HuH-7.5 (cell line): ENCODE data around the gene OR4D9.
"Not testable (repeated sequence)": the region's sequence is repeated elsewhere in the genome, so short reads cannot be mapped to it uniquely, and the experiment has no call there.

Source experiments
- DNase-seq: peaks from one replicate; pipeline ENCODE4 v3.0.0; 2011; ENCODE audit warnings: low spot score

The OR4D9 gene

DNA sequence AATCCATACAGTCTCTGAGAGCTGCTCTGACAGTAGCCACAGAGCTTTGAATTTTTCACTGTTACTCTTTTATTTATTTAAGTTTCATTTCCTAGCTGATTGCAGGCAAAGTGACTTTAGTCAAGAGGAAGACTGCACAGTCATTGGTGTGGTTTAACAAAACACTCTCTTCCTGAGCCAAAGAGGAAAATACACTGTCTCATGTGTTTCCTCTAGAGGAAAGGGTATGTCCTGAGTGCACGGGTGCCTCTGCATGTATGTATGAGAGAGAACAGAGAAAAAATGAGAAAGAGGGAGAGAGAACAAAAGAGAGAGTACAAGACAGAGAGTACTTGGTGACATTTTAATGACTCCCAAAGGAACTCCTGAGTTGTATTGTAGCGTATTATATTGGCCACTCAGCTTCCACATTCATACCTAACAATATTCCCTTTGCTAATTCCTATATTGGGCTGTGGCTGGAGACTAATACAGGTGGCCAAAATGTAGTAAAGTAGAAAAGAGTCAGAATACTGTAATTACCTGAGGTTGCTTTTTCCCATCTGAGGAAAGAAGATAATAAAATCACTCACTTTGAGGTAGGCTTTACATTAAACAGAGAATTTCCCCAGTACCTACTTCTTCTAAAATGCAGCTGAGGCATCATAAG lies at the start of gene OR4D9:
OR4D9 (plus strand) TSS at position 599 of the 649 bp plus-strand sequence. CDS start 3,374 bp downstream, outside the sequence.
- DNase-seq = no peak

DNA sequence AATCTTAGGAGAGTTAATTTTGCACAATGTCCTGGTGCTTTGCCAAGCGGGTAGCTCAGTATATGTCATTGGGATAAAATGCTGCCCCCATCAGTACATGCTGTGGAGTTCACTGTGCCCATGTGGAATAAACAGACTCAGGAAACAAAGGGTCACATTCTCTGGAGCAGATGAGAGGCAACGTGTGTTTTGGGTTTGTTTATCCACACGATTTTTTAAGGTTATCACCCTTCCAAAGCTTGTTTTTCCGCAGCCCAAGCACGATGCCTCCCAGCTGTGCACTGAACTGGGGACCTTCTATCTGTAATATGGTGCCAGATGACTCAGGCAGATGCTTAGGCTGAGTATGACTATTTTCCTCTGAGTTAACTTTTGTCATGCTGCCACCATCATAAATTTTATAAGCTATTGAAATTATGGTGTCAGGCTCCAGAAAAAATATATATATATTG lies 48.1 kb upstream of the OR4D9 start:
- no peak for DNase-seq

DNA sequence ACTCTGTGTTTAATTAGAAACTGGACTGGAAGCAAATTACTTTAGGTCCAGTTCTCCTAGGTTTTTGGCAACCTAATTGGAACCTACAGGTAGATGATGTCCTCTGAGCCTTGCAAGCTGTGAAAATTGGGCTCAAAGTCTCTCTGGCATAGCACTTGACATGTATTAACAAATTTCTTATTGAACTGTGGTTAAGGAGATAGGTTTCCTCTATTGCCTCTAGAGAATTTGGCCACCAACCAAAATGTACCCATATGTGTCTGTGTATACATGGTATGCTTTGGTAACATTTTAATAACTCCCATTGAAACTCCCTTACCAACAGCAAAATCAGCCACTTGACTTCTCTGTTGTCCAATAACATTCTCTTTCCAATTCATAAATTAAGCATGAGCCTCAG lies 38.3 kb upstream of the OR4D9 start, which contains the start of gene OR4D10:
OR4D10 (plus strand) TSS at position 301 of the 400 bp plus-strand sequence. CDS start 4,115 bp downstream, outside the sequence.
- DNase-seq = no peak

DNA sequence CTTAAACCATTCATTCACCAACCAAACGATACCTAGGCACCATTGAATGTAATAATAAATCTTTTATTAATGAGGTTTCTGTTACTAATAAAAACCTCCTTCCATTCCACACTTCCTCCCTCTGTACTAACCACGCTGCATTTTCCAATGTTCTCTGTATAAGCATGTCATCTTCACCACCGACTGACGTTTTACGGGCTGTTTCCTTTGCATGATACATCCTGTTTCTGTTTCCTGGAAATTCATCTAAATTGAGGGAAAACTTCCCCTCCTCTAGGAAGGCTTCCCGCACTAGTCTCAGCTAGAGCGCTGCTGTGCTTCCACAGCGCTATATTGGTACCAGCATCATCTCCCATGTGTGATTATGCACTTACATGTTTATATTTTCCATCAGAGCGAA lies 36.2 kb upstream of the OR4D9 start:
- DNase-seq = no peak

DNA sequence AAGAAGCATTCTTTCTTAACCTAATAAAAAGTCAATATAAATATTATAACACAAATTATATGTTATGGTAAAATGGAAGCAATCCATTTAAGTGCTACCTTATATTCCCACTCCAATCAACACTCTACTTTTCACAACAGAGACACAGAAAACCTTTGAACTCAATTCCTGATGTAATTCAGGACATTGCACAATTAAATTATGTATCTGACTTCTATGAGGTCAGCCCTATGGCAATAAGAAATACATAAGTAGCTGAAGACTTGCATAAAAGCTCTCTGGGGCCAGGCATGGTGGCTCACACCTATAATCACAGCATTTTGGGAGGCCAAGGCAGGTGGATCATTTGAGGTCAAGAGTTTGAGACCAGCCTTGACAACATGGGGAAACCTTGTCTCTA lies 31.4 kb upstream of the OR4D9 start:
- DNase-seq = no peak

DNA sequence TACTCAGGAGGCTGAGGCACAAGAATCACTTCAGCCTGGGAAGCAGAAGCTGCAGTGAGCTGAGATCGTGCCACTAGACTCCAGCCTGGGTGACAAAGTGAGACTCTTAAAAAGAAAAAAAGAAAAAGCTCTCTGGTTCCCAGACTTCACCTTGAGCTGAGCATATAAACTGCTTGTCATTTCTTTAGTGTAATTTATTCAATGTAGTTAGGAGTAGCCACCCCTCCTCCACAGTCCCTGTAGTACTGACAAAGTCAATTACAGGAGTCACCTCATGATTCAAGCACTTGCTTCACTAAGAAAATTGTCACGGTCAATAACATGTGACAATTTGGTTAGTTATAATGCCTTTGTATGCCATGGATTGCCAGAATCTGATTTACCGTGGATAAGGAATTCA lies 31.0 kb upstream of the OR4D9 start:
- DNase-seq = no peak

DNA sequence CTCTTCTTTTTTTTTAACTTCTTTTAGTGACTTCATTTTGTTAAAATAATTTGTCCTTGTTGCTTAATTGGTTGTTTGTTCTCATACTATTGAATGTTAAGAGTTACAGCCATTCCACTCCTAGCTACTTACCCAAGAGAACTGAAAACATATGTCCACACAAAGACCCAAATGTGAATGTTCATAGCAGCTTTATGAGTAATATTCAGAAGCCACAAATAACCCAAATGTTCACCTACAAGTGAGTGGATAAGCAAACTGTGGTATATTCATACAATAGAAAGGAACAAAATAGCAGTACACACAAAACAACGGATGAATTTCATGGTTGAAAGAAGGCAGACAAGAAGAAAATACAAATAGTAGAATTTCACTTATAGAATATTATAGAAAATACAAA lies 9.4 kb upstream of the OR4D9 start:
- no peak for DNase-seq

DNA sequence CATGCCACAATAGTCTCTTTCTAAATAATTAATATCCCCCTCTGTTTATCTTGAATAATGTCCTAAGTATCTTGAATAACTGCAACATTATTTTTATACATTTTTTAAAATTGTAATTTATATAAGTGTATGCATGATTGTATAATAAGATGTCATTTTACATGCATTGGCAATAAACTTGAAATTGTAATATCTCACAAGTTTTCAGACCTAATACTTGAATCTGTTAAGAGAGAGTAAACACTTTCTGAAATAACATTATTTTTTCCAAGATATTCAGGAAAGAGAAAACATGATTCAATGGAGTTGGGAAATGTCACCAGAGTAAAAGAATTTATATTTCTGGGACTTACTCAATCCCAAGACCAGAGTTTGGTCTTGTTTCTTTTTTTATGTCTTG lies 8.1 kb upstream of the OR4D9 start, which contains the start of gene OR4D11:
OR4D11 (plus strand) TSS at position 301 of the 400 bp plus-strand sequence; CDS start at position 301, 0 bp downstream.
- no peak for DNase-seq

DNA sequence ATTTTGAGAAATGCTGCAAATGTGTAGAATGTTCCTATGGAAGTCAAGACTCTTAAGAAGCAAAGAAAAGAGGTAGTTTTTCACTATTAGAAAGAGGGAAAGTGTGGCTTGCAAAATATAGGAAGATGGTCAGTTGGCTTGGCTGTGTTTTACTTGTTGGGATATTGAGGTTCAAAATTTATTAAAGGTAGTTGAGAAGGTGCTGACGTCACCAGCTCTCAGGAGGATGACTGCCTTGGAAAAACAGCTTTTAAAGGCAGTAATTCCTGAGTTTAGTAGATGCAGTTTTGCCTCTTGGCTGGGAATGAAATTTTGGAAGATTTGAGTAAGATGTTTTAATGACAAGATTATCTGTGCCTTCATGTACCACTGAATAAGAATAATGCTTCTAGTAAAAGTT lies 336 bp downstream of the OR4D9 start:
- no peak for DNase-seq

DNA sequence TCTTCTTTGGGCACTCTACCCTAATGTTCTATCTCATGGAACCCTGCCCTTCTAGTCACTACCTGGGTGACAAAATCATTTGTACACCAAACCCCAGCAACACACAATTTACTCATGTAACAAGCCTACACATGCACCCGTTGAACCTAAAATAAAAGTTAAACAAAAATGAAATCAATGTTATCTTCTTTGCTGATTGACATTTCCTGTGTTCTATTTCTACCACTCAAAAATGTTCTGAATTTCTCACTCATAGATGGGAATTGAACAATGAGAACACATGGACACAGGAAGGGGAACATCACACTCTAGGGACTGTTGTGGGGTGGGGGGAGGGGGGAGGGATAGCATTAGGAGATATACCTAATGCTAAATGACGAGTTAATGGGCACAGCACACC lies 8.8 kb downstream of the OR4D9 start:
- DNase-seq = not testable (repeated sequence)

DNA sequence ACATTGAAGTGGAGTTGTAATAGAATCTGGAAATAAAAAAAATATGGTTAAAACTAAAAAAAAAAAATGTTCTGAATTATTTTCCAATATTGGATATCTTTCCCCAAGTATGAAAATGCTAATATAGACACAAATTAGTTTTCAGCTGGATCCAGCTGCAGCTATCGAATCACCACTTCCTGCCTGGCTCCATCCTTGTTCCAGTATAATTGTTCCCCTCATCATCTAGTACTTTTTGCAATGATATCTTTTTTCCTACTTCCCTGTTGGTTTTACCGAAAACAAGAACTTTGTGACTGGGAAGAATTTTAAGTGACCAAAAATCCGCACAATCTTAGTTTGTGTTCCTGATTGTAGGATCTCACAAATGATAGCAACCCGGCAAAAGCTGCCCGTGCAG lies 9.4 kb downstream of the OR4D9 start:
- DNase-seq = no peak

DNA sequence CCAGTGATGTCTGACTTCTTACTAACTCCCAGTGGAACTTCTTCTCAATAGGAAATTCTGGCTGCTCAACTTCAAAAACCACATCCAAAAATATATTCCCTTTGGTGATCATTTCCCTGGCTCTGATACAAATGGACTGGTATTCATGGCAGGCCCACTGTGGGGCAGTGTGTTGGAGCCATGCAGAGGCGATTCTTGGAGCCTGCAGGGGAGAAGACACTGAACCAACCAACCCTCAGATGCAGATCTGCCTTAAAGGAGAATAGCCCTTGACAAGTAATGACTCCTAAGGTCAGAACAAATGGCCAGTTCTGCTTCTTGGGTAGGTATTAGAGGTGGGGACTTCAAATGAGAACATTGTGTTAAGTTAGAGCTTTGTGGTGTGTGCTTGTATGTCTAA lies 12.2 kb downstream of the OR4D9 start:
- DNase-seq = no peak

DNA sequence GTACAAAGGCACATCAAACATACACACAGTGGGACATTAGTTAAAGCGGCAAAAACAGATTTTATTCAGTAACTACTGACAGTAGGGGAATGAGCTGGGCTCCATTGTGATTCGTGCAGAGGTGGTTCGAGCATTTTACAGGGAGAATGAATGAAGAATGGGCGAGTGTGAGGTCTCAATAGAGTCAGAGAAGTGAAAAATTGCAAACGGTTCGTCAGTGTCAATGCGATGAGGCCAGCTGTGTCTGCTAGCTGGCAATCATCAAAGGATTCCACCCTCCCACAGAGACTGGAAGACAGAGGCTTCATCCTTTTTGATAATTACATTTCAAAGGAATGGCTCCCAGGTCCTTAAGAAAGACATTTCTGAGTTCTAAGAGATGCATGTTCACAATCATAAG lies 17.4 kb downstream of the OR4D9 start:
- DNase-seq = no peak

DNA sequence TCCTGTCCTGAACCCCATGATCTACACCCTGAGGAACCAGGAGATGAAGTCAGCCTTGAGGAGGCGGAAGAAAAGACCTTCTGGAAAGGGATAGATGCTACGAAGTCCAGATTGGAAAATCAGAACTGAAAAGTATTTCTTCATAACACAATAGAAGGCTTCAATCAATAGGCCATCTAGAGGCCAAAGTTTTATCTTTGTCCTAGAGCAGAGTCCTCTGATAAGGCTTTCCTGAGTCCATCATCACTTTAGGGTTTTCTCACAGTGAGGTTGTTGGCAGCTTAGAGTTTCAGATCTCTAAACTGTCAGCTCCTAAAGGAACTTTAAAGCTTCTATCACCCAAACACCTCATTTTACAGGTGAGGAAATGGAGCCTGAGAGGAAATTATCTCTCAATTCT lies 21.3 kb downstream of the OR4D9 start:
- no peak for DNase-seq

DNA sequence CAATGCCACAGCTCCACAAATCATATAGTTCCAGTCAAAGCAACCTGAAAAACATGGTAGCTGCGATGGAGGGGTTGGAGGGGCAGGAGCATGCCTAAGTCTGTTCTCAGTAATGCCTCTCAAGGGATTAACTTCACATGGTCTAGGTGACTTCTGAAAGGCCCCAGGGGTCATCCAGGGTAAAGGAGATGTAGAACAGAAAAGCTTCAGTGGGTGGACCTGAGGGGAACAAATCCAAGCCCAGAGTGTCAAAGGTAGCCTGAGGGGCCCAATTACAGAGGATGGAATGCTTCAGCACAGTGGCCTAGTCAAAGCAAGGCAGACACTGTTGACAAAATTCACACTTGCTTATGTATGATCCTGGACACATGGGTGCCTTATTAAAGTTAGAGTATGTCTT lies 23.3 kb downstream of the OR4D9 start:
- no peak for DNase-seq

DNA sequence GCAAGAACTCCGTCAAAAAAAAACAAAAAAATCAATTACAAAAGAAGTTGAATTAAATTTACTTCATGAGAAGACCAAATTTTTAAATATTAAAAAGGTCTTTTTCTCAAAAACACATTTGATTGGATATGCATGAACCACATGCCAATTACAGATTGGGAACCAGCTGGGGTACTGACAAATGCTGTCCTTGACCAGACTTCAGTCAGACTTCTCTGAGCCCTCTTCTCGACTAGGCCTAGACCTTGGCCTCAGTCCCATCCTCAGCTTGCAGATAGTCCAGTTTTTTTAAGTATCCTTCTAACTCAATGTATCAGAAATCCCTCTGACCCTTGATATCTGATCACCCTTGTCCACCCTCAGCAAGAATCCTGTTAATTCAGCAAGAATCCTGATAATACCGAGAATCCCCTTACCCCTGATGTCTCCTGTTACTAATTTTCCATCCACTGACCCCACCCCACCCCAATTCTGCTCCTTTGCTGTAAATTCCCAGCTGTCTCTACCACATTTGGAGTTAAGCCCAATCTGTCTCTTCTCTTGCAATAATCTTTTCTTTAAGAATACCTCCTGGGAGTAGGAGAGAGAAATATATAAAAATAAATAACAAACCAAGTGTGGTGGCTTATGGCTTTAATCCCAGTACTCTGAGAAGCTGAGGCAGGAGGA lies 30.9 kb downstream of the OR4D9 start:
- no peak for DNase-seq

DNA sequence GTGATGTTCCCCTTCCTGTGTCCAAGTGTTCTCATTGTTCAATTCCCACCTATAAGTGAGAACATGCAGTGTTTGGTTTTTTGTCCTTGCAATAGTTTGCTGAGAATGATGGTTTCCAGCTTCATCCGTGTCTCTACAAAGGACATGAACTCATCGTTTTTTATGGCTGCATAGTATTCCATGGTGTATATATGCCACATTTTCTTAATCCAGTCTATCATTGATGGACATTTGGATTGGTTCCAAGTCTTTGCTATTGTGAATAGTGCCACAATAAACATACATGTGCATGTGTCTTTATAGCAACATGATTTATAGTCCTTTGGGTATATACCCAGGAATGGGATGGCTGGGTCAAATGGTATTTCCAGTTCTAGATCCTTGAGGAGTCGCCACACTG lies 32.4 kb downstream of the OR4D9 start:
- not testable (repeated sequence) for DNase-seq

DNA sequence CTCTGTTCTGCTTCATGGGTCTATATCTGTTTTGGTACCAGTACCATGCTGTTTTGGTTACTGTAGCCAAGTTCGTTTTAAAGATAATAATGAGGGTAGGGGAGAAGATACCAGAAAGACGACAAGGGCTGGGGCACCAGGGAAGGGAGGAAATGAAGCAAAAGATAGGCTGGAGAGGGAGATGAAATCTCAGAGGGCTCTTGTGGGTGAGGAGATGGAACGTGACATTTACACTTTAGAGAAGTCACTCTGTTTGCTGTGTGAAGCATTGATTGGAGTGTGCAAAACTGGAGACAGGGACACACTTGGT lies 33.5 kb downstream of the OR4D9 start:
- no peak for DNase-seq

DNA sequence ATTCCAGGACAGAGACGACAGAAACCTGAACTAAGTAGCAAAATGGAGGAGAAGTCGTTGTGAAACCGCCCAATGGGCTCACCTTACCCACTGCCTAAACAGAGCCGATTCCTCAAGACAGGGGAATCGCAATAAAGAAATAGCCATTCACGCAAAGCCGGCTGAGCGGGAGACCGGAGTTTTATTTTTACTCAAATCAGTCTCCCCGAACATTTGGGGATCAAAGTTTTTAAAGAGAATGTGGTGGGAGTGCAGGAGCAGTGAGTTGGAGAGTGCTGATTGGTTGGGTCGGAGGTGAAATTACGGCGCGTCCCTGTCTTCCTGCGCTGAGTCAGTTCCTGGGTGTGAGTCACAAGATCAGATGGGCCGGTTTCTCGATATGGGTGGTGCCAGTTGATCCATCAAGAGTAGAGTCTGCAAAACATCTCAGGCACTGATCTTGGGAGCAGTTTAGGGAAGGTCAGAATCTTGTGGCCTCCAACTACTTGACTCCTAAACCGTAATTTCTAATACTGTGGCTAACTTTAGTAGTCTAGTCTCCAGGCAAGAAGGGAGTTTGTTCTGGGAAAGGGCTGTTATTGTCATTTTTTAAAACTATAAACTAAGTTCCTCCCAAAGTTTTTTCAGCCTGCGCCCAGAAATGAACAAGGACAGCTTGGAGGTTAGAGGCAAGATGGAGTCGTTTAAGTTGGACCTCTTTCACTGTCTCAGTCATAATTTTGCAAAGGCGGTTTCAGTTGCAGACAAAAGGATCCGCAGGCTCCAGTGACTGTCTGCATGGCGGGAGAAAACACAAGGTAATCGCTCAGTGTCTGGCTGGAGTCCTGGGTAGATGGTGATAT lies 34.1 kb downstream of the OR4D9 start:
- no peak for DNase-seq

DNA sequence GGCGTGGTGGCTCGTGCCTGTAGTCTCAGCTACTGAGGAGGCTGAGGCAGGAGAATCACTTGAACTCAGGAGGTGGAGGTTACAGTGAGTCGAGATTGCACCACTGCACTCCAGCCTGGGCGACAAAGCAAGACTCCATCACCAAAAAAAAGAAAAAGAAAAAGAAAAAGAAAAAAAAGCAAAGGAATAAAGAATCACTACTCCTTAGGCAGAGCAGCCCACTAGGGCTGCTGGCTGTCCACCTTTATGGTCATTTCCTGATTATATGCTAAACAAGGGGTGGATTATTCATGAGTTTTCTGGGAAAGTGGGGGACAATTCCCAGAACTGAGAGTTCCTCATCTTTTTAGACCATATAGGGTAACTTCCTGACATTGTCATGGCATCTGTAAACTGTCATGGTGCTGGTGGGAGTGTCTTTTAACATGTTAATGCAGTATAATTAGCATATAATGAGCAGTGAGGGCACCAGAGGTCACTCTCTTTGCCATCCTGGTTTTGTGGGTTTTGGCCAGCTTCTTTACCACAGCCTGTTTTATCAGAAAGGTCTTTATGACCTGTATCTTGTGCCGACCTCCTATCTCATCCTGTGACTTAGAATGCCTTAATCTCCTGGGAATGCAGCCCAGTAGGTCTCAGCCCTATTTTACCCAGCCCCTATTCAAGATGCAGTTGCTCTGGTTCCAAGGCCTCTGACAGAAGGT lies 36.4 kb downstream of the OR4D9 start:
- not testable (repeated sequence) for DNase-seq

DNA sequence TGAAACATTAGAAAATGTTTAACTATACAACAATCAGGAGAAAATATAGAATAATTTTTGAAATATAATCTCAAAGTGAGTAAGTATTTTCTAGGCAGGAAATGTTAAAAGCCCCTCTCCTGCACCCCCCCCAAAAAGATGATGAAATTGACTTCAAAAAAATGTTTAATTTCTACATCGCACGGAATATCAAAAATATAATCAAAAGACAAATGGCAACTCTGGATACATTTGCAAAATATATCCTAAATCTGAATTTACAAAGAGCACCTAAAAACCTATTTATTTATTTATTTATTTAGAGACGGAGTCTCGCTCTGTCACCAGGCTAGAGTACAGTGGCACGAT lies 36.9 kb downstream of the OR4D9 start:
- no peak for DNase-seq

DNA sequence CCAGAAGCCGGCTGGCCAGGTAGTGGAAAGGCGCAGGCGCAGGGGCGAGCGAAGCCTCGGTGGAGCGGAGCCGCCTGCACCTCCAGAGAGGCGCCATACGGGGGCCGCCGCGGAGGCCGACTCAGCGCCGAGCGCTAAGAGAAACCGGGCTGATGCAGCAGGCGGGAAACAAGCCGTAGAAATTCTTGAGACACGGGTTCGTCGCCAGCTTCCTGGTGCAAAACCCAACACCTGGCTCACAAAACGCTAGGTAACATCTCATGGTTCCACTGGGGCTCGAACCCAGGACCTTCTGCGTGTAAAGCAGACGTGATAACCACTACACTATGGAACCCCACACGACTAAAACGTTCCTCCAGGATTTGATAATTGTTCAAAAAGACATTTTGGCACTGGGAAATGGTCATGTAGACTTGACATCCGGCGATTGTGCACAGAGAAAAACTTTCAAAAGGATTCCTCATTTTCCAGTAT lies 39.1 kb downstream of the OR4D9 start:
- peak; percentile 89 for DNase-seq
